ENCODE measurements around the gene GUCA1A. TPM values are rescaled to one million over a fixed set of nuclear protein-coding genes. Genes with fewer than 3 reads are reported as not detected.

GUCA1A gene
- total RNA-seq, 1 experiment from 2014 or later: 17.2 TPM

- Histone ChIP-seq H3K4ac (ENCODE audit: low read depth, low read length) (no peak overlapping the region), H3K79me2 (ENCODE audit: insufficient read depth, low read length) (no peaks in the 10 kb centered on the region), H3K27me3 (ENCODE audit: insufficient read depth, low read length) (no peaks in the 10 kb centered on the region), H2BK15ac (ENCODE audit: low read depth, low read length) (no peak overlapping the region), H4K5ac (ENCODE audit: insufficient read length, low read depth, low read length) (no peak overlapping the region), H3K79me1 (ENCODE audit: insufficient read depth, low read depth, low read length, poor library complexity, severe bottlenecking) (no peaks in the 10 kb centered on the region), H3K9ac (ENCODE audit: extremely low read depth, insufficient read length, low read length) (no peak overlapping the region), H4K91ac (ENCODE audit: insufficient read length, low read depth, low read length) (no peak overlapping the region), H3K9me3 (ENCODE audit: control insufficient read depth, low read depth, low read length) (no peaks in the 10 kb centered on the region), H3K23me2 (ENCODE audit: insufficient read length, low read depth, low read length, poor library complexity, severe bottlenecking) (no peaks in the 10 kb centered on the region), H3K4me2 (ENCODE audit: insufficient read depth, insufficient read length, low read length) (no peak overlapping the region), H3T11ph (ENCODE audit: low read length) (no peak overlapping the region), H2AFZ (ENCODE audit: low read length) (no peak overlapping the region), H2BK20ac (ENCODE audit: low read depth, low read length, poor library complexity, severe bottlenecking) (no peak overlapping the region), H3K14ac (ENCODE audit: insufficient read depth, low read length) (no peak overlapping the region), H2BK12ac (ENCODE audit: insufficient read length, low read depth, low read length) (no peak overlapping the region), H3K23ac (ENCODE audit: insufficient read length, low read depth, low read length) (no peak overlapping the region), H2BK5ac (ENCODE audit: insufficient read length, low read length) (no peak overlapping the region), H4K20me1 (ENCODE audit: control insufficient read depth, insufficient read depth, insufficient read length) (no peaks in the 10 kb centered on the region), H2BK120ac (ENCODE audit: low read depth, low read length, poor library complexity, severe bottlenecking) (no peak overlapping the region), H4K8ac (replicated peaks; ENCODE audit: insufficient read length, low read depth, low read length) (no peak overlapping the region), H3K4me1 (ENCODE audit: insufficient read depth, low read length) (peaks cover 8% of the 10 kb centered on the region; the same call in 1 of the 2 replicates), H2AK5ac (ENCODE audit: insufficient read length, low read length) (no peak overlapping the region), H3K56ac (ENCODE audit: insufficient read length, low read depth, low read length) (no peak overlapping the region), H3K18ac (ENCODE audit: insufficient read length, low read depth, low read length) (no peak overlapping the region), H3K27ac (ENCODE audit: insufficient read length, low read depth, low read length) (no peak overlapping the region)
- no CpG with 5 or more reads among the region's 6 CpGs for WGBS (ENCODE audit: extremely low coverage, insufficient read length, low lambda C conversion rate)
- peak overlapping the region in 1 of 3 experiments; percentile 49; a peak in 1 of 7 replicates for H3K27ac Mint-ChIP-seq
- TF ChIP-seq CTCF (conservative IDR thresholded peaks at IDR 0.05): no peak
- H3K4me1 Mint-ChIP-seq: peaks cover 29 to 45% of the 10 kb centered on the region in 2 experiments
- H3K27me3 Mint-ChIP-seq (ENCODE audit: low read depth): peaks cover 2% of the 10 kb centered on the region; the same call in 1 of the 2 replicates
- H3K36me3 Mint-ChIP-seq (ENCODE audit: insufficient read depth in 1 of 3, low read depth in 3 of 3): no peaks in the 10 kb centered on the region
- no peak for DNase-seq
- H3K9me3 Mint-ChIP-seq: no peaks in the 10 kb centered on the region
- H3K4me3 Mint-ChIP-seq: no peak overlapping the region
These were observed 15.2 kb downstream of the GUCA1A start for GRCh38 chr6:42188406-42188805.
